ENCODE measurements around the gene SNRPA. TPM values are rescaled to one million over a fixed set of nuclear protein-coding genes. Genes with fewer than 3 reads are reported as not detected.

The SNRPA gene
- total and polyA plus RNA-seq, 2 of the 13 experiments (the other 11 are each of a cell fraction or from before 2014, with no cell fraction given) = 59.6 to 162 TPM

DNA sequence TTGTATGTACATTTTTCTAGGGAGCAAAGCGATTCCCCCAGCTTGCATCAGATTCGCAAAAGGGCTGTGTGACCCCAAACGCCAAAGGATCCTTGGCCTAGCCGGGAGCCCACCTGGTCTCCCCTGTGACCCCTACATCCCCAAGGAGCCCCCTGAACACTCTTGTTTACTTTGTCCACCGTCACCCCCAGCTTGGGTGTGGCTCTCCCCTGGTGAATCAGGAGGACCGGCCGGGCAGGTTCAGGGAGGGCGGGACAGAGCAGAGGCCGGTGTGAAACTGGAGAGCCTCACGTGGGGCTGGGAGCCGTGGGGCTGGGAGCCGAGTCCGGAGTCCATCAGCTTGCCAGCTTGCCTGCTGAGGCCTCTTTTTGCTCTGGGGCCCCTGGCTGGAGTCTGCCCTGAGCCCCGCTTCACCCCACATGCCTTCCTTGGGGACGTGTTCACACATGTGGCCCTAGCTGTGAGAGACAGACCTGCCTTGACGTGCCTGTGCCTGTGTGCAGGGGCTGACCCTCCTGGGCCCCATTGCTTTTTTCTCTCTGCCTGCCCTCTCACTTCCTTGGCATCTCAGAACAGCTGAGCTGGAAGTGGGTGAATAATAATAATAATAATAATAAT, 32.1 kb upstream of the SNRPA start (continued):
- TF ChIP-seq YY1 (IDR thresholded peaks at IDR 0.05; ENCODE audit: insufficient read depth, insufficient replicate concordance, low read depth, low read length) (no peak), CENPBD1 (CRISPR knock-in tag; IDR thresholded peaks at IDR 0.05; ENCODE audit: borderline replicate concordance, low read depth) (no peak), ZNF558 (CRISPR knock-in tag; IDR thresholded peaks at IDR 0.05; ENCODE audit: borderline replicate concordance) (no peak; the same call in 1 of the 2 replicates), PCBP1 (IDR thresholded peaks at IDR 0.05; ENCODE audit: borderline replicate concordance, low read depth, low read length) (0 out of 2 replicates have a peak, but pooled peaks have one; percentile 72), GPBP1L1 (CRISPR knock-in tag; IDR thresholded peaks at IDR 0.05) (no peak), AGO1 (IDR thresholded peaks at IDR 0.05; ENCODE audit: low read depth, low read length, poor library complexity, severe bottlenecking) (peak; percentile 66), RELA (CRISPR knock-in tag; IDR thresholded peaks at IDR 0.05) (no peak), ZNF598 (CRISPR knock-in tag; IDR thresholded peaks at IDR 0.05; ENCODE audit: borderline replicate concordance) (peak; percentile 67; the same call in 1 of the 2 replicates), USF2 (IDR thresholded peaks at IDR 0.05; ENCODE audit: low read depth, low read length) (peak; percentile 81), USF2 (CRISPR knock-in tag; IDR thresholded peaks at IDR 0.05; ENCODE audit: borderline replicate concordance) (peak; percentile 83; the same call in 1 of the 2 replicates), ZNF839 (CRISPR knock-in tag; IDR thresholded peaks at IDR 0.05; ENCODE audit: borderline replicate concordance) (0 out of 2 replicates have a peak, but pooled peaks have one; percentile 58), CERS6 (CRISPR knock-in tag; IDR thresholded peaks at IDR 0.05) (no peak), ZBTB26 (CRISPR knock-in tag; IDR thresholded peaks at IDR 0.05; ENCODE audit: borderline replicate concordance) (no peak), SRY (CRISPR knock-in tag; IDR thresholded peaks at IDR 0.05) (peak; percentile 76; the same call in 1 of the 2 replicates), NFRKB (IDR thresholded peaks at IDR 0.05) (no peak), MZF1 (CRISPR knock-in tag; IDR thresholded peaks at IDR 0.05; ENCODE audit: borderline replicate concordance) (no peak), ZNF720 (CRISPR knock-in tag; IDR thresholded peaks at IDR 0.05) (no peak), ZBTB7A (CRISPR knock-in tag; IDR thresholded peaks at IDR 0.05) (no peak), SIX1 (CRISPR knock-in tag; IDR thresholded peaks at IDR 0.05; ENCODE audit: borderline replicate concordance) (peak; percentile 67; the same call in 1 of the 2 replicates), FLYWCH1 (CRISPR knock-in tag; IDR thresholded peaks at IDR 0.05) (no peak), ZFP90 (CRISPR knock-in tag; IDR thresholded peaks at IDR 0.05; ENCODE audit: borderline replicate concordance) (no peak), ZNF709 (CRISPR knock-in tag; IDR thresholded peaks at IDR 0.05) (0 out of 2 replicates have a peak, but pooled peaks have one; percentile 41), ATF7-NPFF (CRISPR knock-in tag; IDR thresholded peaks at IDR 0.05; ENCODE audit: low read depth) (no peak), HNRNPUL1 (IDR thresholded peaks at IDR 0.05; ENCODE audit: low read depth, low read length) (no peak)

Measured in HepG2 (cell line).